Measurements from ENCODE around the gene RHOXF1. TPM values are rescaled to one million over a fixed set of nuclear protein-coding genes. Genes with fewer than 3 reads are reported as not detected.

Gene RHOXF1
- total RNA-seq, 1 experiment from 2014 or later: not detected

GRCh38 chrX:120140293-120140981 is 24.7 kb upstream of the RHOXF1 start:
- no peak for TF ChIP-seq EZH2 (IDR thresholded peaks at IDR 0.05; ENCODE audit: borderline replicate concordance, low read depth, low read length, poor library complexity, severe bottlenecking)
- no peak for TF ChIP-seq CTCF (conservative IDR thresholded peaks at IDR 0.05; ENCODE audit: low read depth, low read length)
- intact Hi-C loops (cut with micrococcal nuclease; ENCODE audit: unreplicated experiment): no loop called here
- DNase-seq (ENCODE audit: low spot score): no peak
- POLR2A ChIA-PET (ENCODE audit: low non-redundant PET): no interaction called here
- H3K4me1 ChIP-seq (ENCODE audit: insufficient read depth, low read length, poor library complexity, severe bottlenecking): no peaks in the 10 kb centered on the region
- H3K4me3 ChIP-seq (ENCODE audit: low read depth, low read length, poor library complexity, severe bottlenecking): no peak overlapping the region
- no peak overlapping the region for H3K27ac ChIP-seq (ENCODE audit: low read depth, low read length, poor library complexity, severe bottlenecking)
- H3K9me3 ChIP-seq (ENCODE audit: low read depth, low read length, poor library complexity, severe bottlenecking): no peaks in the 10 kb centered on the region
- BruUV-seq (replicated peaks): no TSS peak
- H3K27me3 ChIP-seq (replicated peaks; ENCODE audit: insufficient read depth, low read depth, low read length, poor library complexity): no peaks in the 10 kb centered on the region
- H3K36me3 ChIP-seq (ENCODE audit: insufficient read depth, low read length, poor library complexity, severe bottlenecking): no peaks in the 10 kb centered on the region
- CTCF ChIA-PET: no interaction called here

- POLR2A ChIA-PET (ENCODE audit: low non-redundant PET): no interaction called here
- CTCF ChIA-PET: no interaction called here
- H3K4me3 ChIP-seq (ENCODE audit: low read depth, low read length, poor library complexity, severe bottlenecking): no peak overlapping the region
- intact Hi-C loops (cut with micrococcal nuclease; ENCODE audit: unreplicated experiment): no loop called here
- no peaks in the 10 kb centered on the region for H3K4me1 ChIP-seq (ENCODE audit: insufficient read depth, low read length, poor library complexity, severe bottlenecking)
- no peaks in the 10 kb centered on the region for H3K36me3 ChIP-seq (ENCODE audit: insufficient read depth, low read length, poor library complexity, severe bottlenecking)
- no peaks in the 10 kb centered on the region for H3K27me3 ChIP-seq (replicated peaks; ENCODE audit: insufficient read depth, low read depth, low read length, poor library complexity)
- H3K27ac ChIP-seq (ENCODE audit: low read depth, low read length, poor library complexity, severe bottlenecking): no peak overlapping the region
- no peak for TF ChIP-seq EZH2 (IDR thresholded peaks at IDR 0.05; ENCODE audit: borderline replicate concordance, low read depth, low read length, poor library complexity, severe bottlenecking)
- TF ChIP-seq CTCF (conservative IDR thresholded peaks at IDR 0.05; ENCODE audit: low read depth, low read length): peak; percentile 40; the same call in 1 of the 2 replicates
- DNase-seq (ENCODE audit: low spot score): no peak
- no TSS peak for BruUV-seq (replicated peaks)
- H3K9me3 ChIP-seq (ENCODE audit: low read depth, low read length, poor library complexity, severe bottlenecking): no peaks in the 10 kb centered on the region
Measured at GRCh38 chrX:120137439-120137838, 21.7 kb upstream of the RHOXF1 start.

GRCh38 chrX:120136840-120137239 is 21.1 kb upstream of the RHOXF1 start:
- H3K36me3 ChIP-seq (ENCODE audit: insufficient read depth, low read length, poor library complexity, severe bottlenecking): no peaks in the 10 kb centered on the region
- DNase-seq (ENCODE audit: low spot score): no peak
- POLR2A ChIA-PET (ENCODE audit: low non-redundant PET): no interaction called here
- no peak overlapping the region for H3K27ac ChIP-seq (ENCODE audit: low read depth, low read length, poor library complexity, severe bottlenecking)
- intact Hi-C loops (cut with micrococcal nuclease; ENCODE audit: unreplicated experiment): no loop called here
- no peaks in the 10 kb centered on the region for H3K4me1 ChIP-seq (ENCODE audit: insufficient read depth, low read length, poor library complexity, severe bottlenecking)
- H3K9me3 ChIP-seq (ENCODE audit: low read depth, low read length, poor library complexity, severe bottlenecking): no peaks in the 10 kb centered on the region
- CTCF ChIA-PET: no interaction called here
- BruUV-seq (replicated peaks): no TSS peak
- TF ChIP-seq CTCF (conservative IDR thresholded peaks at IDR 0.05; ENCODE audit: low read depth, low read length) (no peak), EZH2 (IDR thresholded peaks at IDR 0.05; ENCODE audit: borderline replicate concordance, low read depth, low read length, poor library complexity, severe bottlenecking) (no peak)
- H3K27me3 ChIP-seq (replicated peaks; ENCODE audit: insufficient read depth, low read depth, low read length, poor library complexity): no peaks in the 10 kb centered on the region
- H3K4me3 ChIP-seq (ENCODE audit: low read depth, low read length, poor library complexity, severe bottlenecking): no peak overlapping the region
